Measurements from ENCODE around the gene SNX20. TPM values are rescaled to one million over a fixed set of nuclear protein-coding genes. Genes with fewer than 3 reads are reported as not detected.

The SNX20 gene
- total RNA-seq, 1 donor from 2014 or later, result 2.2 TPM

- H3K27me3 ChIP-seq, result no peaks in the 10 kb centered on the region
- H3K36me3 ChIP-seq, result no peaks in the 10 kb centered on the region
- H3K27ac ChIP-seq, result no peak overlapping the region
- no peak overlapping the region for H3K4me3 ChIP-seq
- no peak for DNase-seq (ENCODE audit: extremely low spot score in 2 of 2)
- TF ChIP-seq CTCF (IDR thresholded peaks at IDR 0.05), result no peak
- no peak for TF ChIP-seq POLR2AphosphoS5 (IDR thresholded peaks at IDR 0.05; ENCODE audit: insufficient read depth in 1 of 2, low read depth in 1 of 2)
- no peak for TF ChIP-seq POLR2A (IDR thresholded peaks at IDR 0.05)
- peaks cover 8% of the 10 kb centered on the region for H3K4me1 ChIP-seq
- intact Hi-C loops (cut with DNase I), result loop anchor here (10.0 kb wide), 1 partner anchor 247 kb away; no protein-coding TSS in a partner anchor
- H3K9me3 ChIP-seq, result no peaks in the 10 kb centered on the region
Observed at GRCh38 chr16:50622029-50622428, 59.1 kb downstream of the SNX20 start.

Other genes with a start within 250 kb of the SNX20 start
- 1.7 TPM for gene NKD1, start 132.9 kb downstream of the SNX20 start, total RNA-seq
- 43.5 TPM for gene NOD2, start 12.3 kb upstream of the SNX20 start, total RNA-seq
- 33.9 TPM for gene CYLD, start 60.8 kb upstream of the SNX20 start, total RNA-seq